Transverse colon (tissue), 4 donors: ENCODE data around the gene PATE1. TPM values are rescaled to one million over a fixed set of nuclear protein-coding genes. Genes with fewer than 3 reads are reported as not detected.

ENCODE experiments used
- DNase-seq: peaks from one replicate; pipeline ENCODE4 v3.0.0-alpha.2; 2019
- H3K27ac ChIP-seq, 4 donors: fragments of 200-600 bp; sonication (generic); 2 replicates each; pipeline ENCODE4 v1.5.1; 2016 to 2018; ENCODE audit warnings: inconsistent platforms in 4 of 4
- H3K27me3 ChIP-seq: fragments of 200-600 bp; sonication (generic); 2 replicates; pipeline ENCODE4 v1.5.1; 2017; ENCODE audit warnings: inconsistent platforms
- H3K36me3 ChIP-seq, 4 donors: fragments of 200-600 bp; sonication (generic); 2 replicates each; pipeline ENCODE4 v1.5.1; 2017 to 2019; ENCODE audit warnings: inconsistent platforms in 4 of 4
- H3K4me1 ChIP-seq, 4 donors: fragments of 200-600 bp; sonication (generic); 2 replicates each; pipeline ENCODE4 v1.5.1; 2017 to 2020; ENCODE audit warnings: inconsistent platforms in 4 of 4
- H3K4me3 ChIP-seq, 4 donors: fragments of 200-600 bp; sonication (generic); 1 replicate in 1 of 4; 2 replicates in 3 of 4; pipeline versions ENCODE4 v1.5.1 to v1.6.1; 2017 to 2019; ENCODE audit warnings: inconsistent platforms in 4 of 4
- H3K9me3 ChIP-seq, 2 donors: fragments of 200-600 bp; sonication (generic); 2 replicates each; pipeline ENCODE4 v1.5.1; 2017 to 2019; ENCODE audit warnings: inconsistent platforms in 2 of 2
- CTCF ChIP-seq, 5 experiments: fragments of 200-600 bp in 3 of 5; fragments of 450-650 bp in 2 of 5; sonication (generic) in 3 of 5; IDR thresholded peaks; 1 replicate in 2 of 5; 2 replicates in 3 of 5; pipeline ENCODE4 v1.5.1; 2016 to 2017; ENCODE audit warnings: antibody characterized with exemption in 5 of 5, inconsistent platforms in 3 of 5, mild to moderate bottlenecking in 2 of 5, moderate library complexity in 1 of 5
- EP300 ChIP-seq: sonication (generic); formaldehyde crosslinking; IDR thresholded peaks from one replicate; pipeline ENCODE4 v1.6.1; 2017; ENCODE audit warnings: antibody characterized with exemption, low read depth
- POLR2A ChIP-seq: fragments of 450-650 bp; IDR thresholded peaks from one replicate; pipeline ENCODE4 v1.6.1; 2016; ENCODE audit warnings: antibody characterized with exemption, mild to moderate bottlenecking, moderate library complexity
- POLR2AphosphoS5 ChIP-seq, 3 donors: sonication (generic); formaldehyde crosslinking; IDR thresholded peaks; one replicate each; pipeline ENCODE4 v1.6.1; 2016; ENCODE audit warnings: antibody characterized with exemption in 3 of 3
- WGBS, 2 donors: methylation state at CpG; one replicate each; pipeline ENCODE4 v1.1.5; 2018; ENCODE audit warnings: low coverage in 1 of 2; 5-methylcytosine and 5-hydroxymethylcytosine counted together
- in situ Hi-C, 4 donors: fragments of 200-750 bp; cut with MboI; loops; one replicate each; pipeline versions ENCODE4 v1.15.0 to v1.15.1; 2017; ENCODE audit warnings: low sequenced_read_pairs in 3 of 4, low pct_ligation_motif_present in 1 of 4, low pct_unique_long_range_greater_than_20kb in 1 of 4
- intact Hi-C: fragments of 100-400 bp; cut with DNase I; formaldehyde crosslinking; loops from one replicate; pipeline ENCODE4 v1.15.1; 2023; ENCODE audit warnings: low total_unique reads
- total RNA-seq, 4 donors: library from RNA; depleted of rRNA; stranded (reverse); fragments of >200 nt; gene quantifications; one replicate each; pipeline ENCODE4 v1.1.0, GENCODE V29; 2016

PATE1 gene
- total RNA-seq, 4 donors from 2014 or later = not detected

GRCh38 chr11:125784678-125785077, 38.6 kb downstream of the PATE1 start:
- no peaks in the 10 kb centered on the region for H3K27me3 ChIP-seq
- H3K4me1 ChIP-seq = no peaks in the 10 kb centered on the region
- 38 to 59% methylated on average over 2 of the region's 2 CpGs for WGBS, 2 donors
- TF ChIP-seq CTCF (IDR thresholded peaks at IDR 0.05) (no peak), EP300 (no peak), POLR2A (no peak), POLR2AphosphoS5 (IDR thresholded peaks at IDR 0.05) (no peak)
- in situ Hi-C loops (no loop called here), intact Hi-C loops (no loop called here)
- H3K4me3 ChIP-seq = no peak overlapping the region
- H3K36me3 ChIP-seq = no peaks in the 10 kb centered on the region
- no peaks in the 10 kb centered on the region for H3K9me3 ChIP-seq
- no peak for DNase-seq
- no peak overlapping the region for H3K27ac ChIP-seq

GRCh38 chr11:125787827-125788226, 41.7 kb downstream of the PATE1 start, which contains the start of gene PATE3:
TSS of gene PATE3 (plus strand) at chr11:125788127. CDS start at chr11:125788152, 25 bp downstream.
- no peak for DNase-seq
- no peaks in the 10 kb centered on the region for H3K36me3 ChIP-seq
- in situ Hi-C loops (no loop called here), intact Hi-C loops (no loop called here)
- no peak within 1 kb of the TSS for H3K4me3 ChIP-seq
- H3K9me3 ChIP-seq = no peaks in the 10 kb centered on the region
- 48 to 82% methylated on average over 2 of the region's 2 CpGs for WGBS, 2 donors
- TF ChIP-seq POLR2A (no peak), POLR2AphosphoS5 (IDR thresholded peaks at IDR 0.05) (no peak), CTCF (IDR thresholded peaks at IDR 0.05) (no peak), EP300 (no peak)
- H3K27ac ChIP-seq = no peak within 1 kb of the TSS
- no peaks in the 10 kb centered on the region for H3K27me3 ChIP-seq
- H3K4me1 ChIP-seq = no peaks in the 10 kb centered on the region

- 86 to 95% methylated on average over 4 of the region's 4 CpGs for WGBS, 2 donors
- Histone ChIP-seq H3K36me3 (no peaks in the 10 kb centered on the region), H3K4me3 (no peak overlapping the region), H3K27ac (no peak overlapping the region), H3K4me1 (no peaks in the 10 kb centered on the region), H3K9me3 (peaks cover 3% of the 10 kb centered on the region in 2 donors), H3K27me3 (no peaks in the 10 kb centered on the region)
- TF ChIP-seq CTCF (IDR thresholded peaks at IDR 0.05) (no peak), POLR2AphosphoS5 (IDR thresholded peaks at IDR 0.05) (no peak), EP300 (no peak), POLR2A (no peak)
- no peak for DNase-seq
- intact Hi-C loops = no loop called here
- in situ Hi-C loops = no loop called here
These were observed 44.7 kb downstream of the PATE1 start for GRCh38 chr11:125790825-125791224.

GRCh38 chr11:125797641-125798040, 51.6 kb downstream of the PATE1 start:
- in situ Hi-C loops = no loop called here
- Histone ChIP-seq H3K9me3 (peaks cover 10 to 19% of the 10 kb centered on the region in 2 donors), H3K36me3 (no peaks in the 10 kb centered on the region), H3K27me3 (no peaks in the 10 kb centered on the region), H3K27ac (no peak overlapping the region), H3K4me3 (no peak overlapping the region), H3K4me1 (no peaks in the 10 kb centered on the region)
- intact Hi-C loops = no loop called here
- TF ChIP-seq CTCF (IDR thresholded peaks at IDR 0.05) (no peak), EP300 (no peak), POLR2AphosphoS5 (IDR thresholded peaks at IDR 0.05) (no peak), POLR2A (no peak)
- 24% methylated on average over 4 of the region's 4 CpGs; no CpG with 5 or more reads in 1 of the 2 donors for WGBS, 2 donors
- no peak for DNase-seq

Other genes starting within 250 kb of the PATE1 start
- gene EI24, start 176.8 kb upstream of the PATE1 start, total RNA-seq = 100 to 1,000 TPM in 1 of 4 donors, 10 to 100 TPM in 3; 53.9 to 107 (median 80.4) TPM
- gene STT3A, start 153.4 kb upstream of the PATE1 start, total RNA-seq = 10 to 100 TPM; 21.7 to 73.2 (median 64.3) TPM
- gene CHEK1, start 121.1 kb upstream of the PATE1 start, total RNA-seq = 100 to 1,000 TPM in 1 of 4 donors, 1 to 10 TPM in 2, under 1 TPM in 1; 0.37 to 194 (median 4.3) TPM
- gene ACRV1, start 65.4 kb upstream of the PATE1 start, total RNA-seq = not detected
- gene PATE2, start 32.5 kb downstream of the PATE1 start, total RNA-seq = not detected
- gene PATE3, start 41.8 kb downstream of the PATE1 start, total RNA-seq = not detected
- not detected for gene PATE4, start 87.0 kb downstream of the PATE1 start, total RNA-seq
- 1 to 10 TPM in 2 of 4 donors, under 1 TPM in 1, not detected in 1; 0.80 to 6.4 (median 3.4) TPM for gene HYLS1, start 141.4 kb downstream of the PATE1 start, total RNA-seq
- gene PUS3, start 156.9 kb downstream of the PATE1 start, total RNA-seq = 1 to 10 TPM in 2 of 4 donors, under 1 TPM in 2; 0.60 to 8.7 (median 4.1) TPM
- gene DDX25, start 158.2 kb downstream of the PATE1 start, total RNA-seq = 1 to 10 TPM in 1 of 4 donors, not detected in 3; 1.5 TPM
- gene VSIG10L2, start 199.8 kb downstream of the PATE1 start, total RNA-seq = not detected